GM20000 (cell line): ENCODE measurements around the gene CUEDC1.

Experiments used
- DNase-seq: peaks from one replicate; pipeline ENCODE4 v3.0.0; 2012; ENCODE audit warnings: low spot score
- CTCF ChIP-seq: IDR thresholded peaks from 2 replicates; pipeline ENCODE4 v1.5.1; 2012; ENCODE audit warnings: mild to moderate bottlenecking, control low read depth; ENCODE audit errors: extremely low read depth, missing control alignments

Gene CUEDC1

GRCh38 chr17:57941384-57942370, 13.5 kb downstream of the CUEDC1 start:
- no peak for TF ChIP-seq CTCF
- no peak for DNase-seq

GRCh38 chr17:57940653-57941329, 14.4 kb downstream of the CUEDC1 start:
- no peak for TF ChIP-seq CTCF
- no peak for DNase-seq

DNA sequence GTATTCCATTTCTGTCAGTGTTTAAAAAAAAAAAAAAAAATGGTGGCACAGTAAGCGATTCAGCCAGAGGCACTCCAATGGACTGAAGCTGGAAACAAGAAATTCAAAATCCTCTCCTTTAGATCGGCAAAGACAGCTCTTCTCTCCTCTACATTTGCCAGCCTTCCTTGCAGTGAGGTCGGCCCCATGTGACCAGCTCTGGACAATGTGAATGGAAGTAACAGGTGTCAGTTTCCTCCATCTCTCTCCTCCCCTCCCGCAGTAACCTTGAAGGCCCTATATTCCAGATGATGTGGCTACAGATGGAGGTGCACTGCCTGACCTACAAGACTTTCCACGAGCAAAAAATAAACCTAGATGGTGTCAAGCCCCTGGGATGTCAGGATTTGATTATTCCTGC, 15.0 kb downstream of the CUEDC1 start:
- DNase-seq: no peak
- no peak for TF ChIP-seq CTCF

DNA sequence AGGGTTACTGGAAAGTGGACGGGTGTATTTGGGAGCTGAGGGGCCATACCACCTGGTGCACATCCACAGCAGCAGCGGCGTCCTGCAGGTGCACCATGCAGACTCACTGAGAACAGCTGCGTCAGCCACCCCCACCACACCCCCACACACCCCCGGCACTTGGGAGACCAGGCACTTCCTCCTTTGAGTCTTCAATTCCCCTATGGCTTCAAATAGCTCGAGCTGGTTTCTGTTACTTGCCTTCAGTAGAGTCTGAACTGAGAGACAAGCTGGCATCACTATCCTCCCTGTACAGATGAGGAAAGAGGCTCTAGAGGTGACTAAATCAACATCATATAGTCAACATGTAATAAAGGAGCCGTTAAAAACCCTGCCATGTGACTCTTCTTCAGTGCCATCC, 15.4 kb downstream of the CUEDC1 start:
- no peak for TF ChIP-seq CTCF
- DNase-seq: peak; percentile 75

GRCh38 chr17:57938061-57938502, 17.1 kb downstream of the CUEDC1 start:
- TF ChIP-seq CTCF: no peak
- DNase-seq: no peak

DNA sequence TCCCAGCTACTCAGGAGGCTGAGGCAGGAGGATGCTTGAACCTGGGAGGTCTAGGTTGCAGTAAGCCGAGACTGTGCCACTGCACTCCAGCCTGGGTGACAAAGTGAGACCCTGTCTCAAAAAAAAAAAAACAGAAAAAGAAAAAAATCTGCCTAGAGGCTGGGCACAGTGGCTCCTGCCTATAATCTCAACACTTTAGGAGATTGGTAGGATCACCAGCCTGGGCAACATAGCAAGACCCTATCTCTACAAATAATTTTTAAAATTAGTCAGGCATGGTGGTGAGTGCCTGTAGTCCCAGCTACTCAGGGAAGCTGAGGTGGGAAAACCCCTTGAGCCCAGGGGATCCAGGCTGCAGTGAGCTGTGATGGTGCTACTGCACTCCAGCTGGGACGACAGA, 17.7 kb downstream of the CUEDC1 start:
- no peak for DNase-seq
- TF ChIP-seq CTCF: no peak
